Tibial nerve (tissue), 4 donors: Measurements from ENCODE around the gene GART.

Experiments
- CTCF ChIP-seq, 5 experiments: fragments of 200-600 bp in 3 of 5; fragments of 450-650 bp in 2 of 5; sonication (generic) in 3 of 5; IDR thresholded peaks; one replicate each; pipeline ENCODE4 v1.5.1; 2016 to 2019; ENCODE audit warnings: antibody characterized with exemption in 5 of 5, mild to moderate bottlenecking in 3 of 5, moderate library complexity in 2 of 5
- EP300 ChIP-seq, 2 donors: sonication (generic); formaldehyde crosslinking; IDR thresholded peaks; one replicate each; pipeline ENCODE4 v1.6.1; 2017; ENCODE audit warnings: antibody characterized with exemption in 2 of 2, mild to moderate bottlenecking in 1 of 2
- POLR2A ChIP-seq, 2 donors: fragments of 450-650 bp; IDR thresholded peaks; one replicate each; pipeline ENCODE4 v1.6.1; 2017; ENCODE audit warnings: antibody characterized with exemption in 2 of 2, mild to moderate bottlenecking in 2 of 2, moderate library complexity in 2 of 2

- TF ChIP-seq POLR2A (IDR thresholded peaks at IDR 0.05), result no peak
- no peak for TF ChIP-seq CTCF (IDR thresholded peaks at IDR 0.05)
- TF ChIP-seq EP300 (IDR thresholded peaks at IDR 0.05), result no peak
Observed at GRCh38 chr21:33492571-33492970, 49.3 kb downstream of the GART start.
